HepG2 (cell line): ENCODE data around the gene BSX. TPM values are rescaled to one million over a fixed set of nuclear protein-coding genes. Genes with fewer than 3 reads are reported as not detected.

Experiments used
- ATAC-seq: fragments of 200-7000 bp; cut with Tn5 transposase; 3 replicates; pipeline ENCODE4 v1.9.1; 2020; ENCODE audit warnings: mild to moderate bottlenecking, moderate library complexity
- BruUV-seq: library from RNA; stranded (reverse); fragments of 400-500 nt; replicated peaks from 2 replicates; lab custom pipeline; 2021; lab: Mats Ljungman, UMichigan
- CTCF ChIA-PET: fragments of 300-600 bp; formaldehyde crosslinking; extraction: SDS; loops from one replicate; lab custom pipeline; 2021; ENCODE audit warnings: low total read pairs, inconsistent platforms, low intra/inter-chr PET ratio; lab: Yijun Ruan, JAX
- POLR2A ChIA-PET: fragments of 350-600 bp; sonication (Branson Sonifier 250); formaldehyde crosslinking; loops from one replicate; lab custom pipeline; 2020; ENCODE audit warnings: antibody characterized with exemption, inconsistent platforms; lab: Yijun Ruan, JAX
- DNase-seq: peaks from one replicate; pipeline ENCODE4 v3.0.0-alpha.2; 2015; ENCODE audit warnings: low spot score
- FAIRE-seq: peaks from 3 replicates; lab custom pipeline; 2011; peaks lifted over from hg19 to GRCh38; lab: Jason Lieb, UNC
- H2AFZ ChIP-seq: one replicate; pipeline ENCODE4 v1.6.1; 2011; ENCODE audit warnings: low read length, inconsistent platforms
- H3K27ac ChIP-seq: fragments of 300-600 bp; 3 replicates; pipeline ENCODE4 v1.8.0; 2011; ENCODE audit warnings: mixed run types, mild to moderate bottlenecking, mixed read lengths, low read length, inconsistent platforms; ENCODE audit not compliant: insufficient read depth; ENCODE audit errors: extremely low read length
- H3K27me3 ChIP-seq, 2 experiments: fragments of 200-600 bp in 1 of 2; 2 replicates in 1 of 2; 3 replicates in 1 of 2; pipeline versions ENCODE4 v1.6.0 to v1.8.0; 2011; ENCODE audit warnings: low read length in 2 of 2, mild to moderate bottlenecking in 2 of 2, moderate library complexity in 2 of 2, inconsistent platforms in 1 of 2; ENCODE audit not compliant: insufficient read depth in 2 of 2, control insufficient read depth in 1 of 2
- H3K36me3 ChIP-seq, 2 experiments: fragments of 200-600 bp in 1 of 2; replicated peaks in 1 of 2; 2 replicates in 1 of 2; 3 replicates in 1 of 2; pipeline versions ENCODE4 v1.5.1 to v1.8.0; 2011; ENCODE audit warnings: low read length in 2 of 2, inconsistent platforms in 1 of 2; ENCODE audit not compliant: insufficient read depth in 2 of 2, control insufficient read depth in 1 of 2
- H3K4me1 ChIP-seq: 2 replicates; pipeline ENCODE4 v1.5.1; 2012; ENCODE audit warnings: low read length, inconsistent platforms; ENCODE audit not compliant: insufficient read depth
- H3K4me2 ChIP-seq: 2 replicates; pipeline ENCODE4 v1.6.0; 2011; ENCODE audit warnings: low read depth, low read length, inconsistent platforms
- H3K4me3 ChIP-seq, 3 experiments: fragments of 200-600 bp in 1 of 3; sonication (generic), shearing (Covaris generic) in 1 of 3; replicated peaks in 1 of 3; 2 replicates each; pipeline ENCODE4 v1.5.1; 2011 to 2016; ENCODE audit warnings: low read length in 3 of 3, inconsistent platforms in 2 of 3, low read depth in 2 of 3, mild to moderate bottlenecking in 2 of 3, control low read depth in 1 of 3, mixed read lengths in 1 of 3; ENCODE audit not compliant: insufficient read depth in 1 of 3
- H3K79me2 ChIP-seq: one replicate; pipeline ENCODE4 v1.6.1; 2011; ENCODE audit warnings: low read length, inconsistent platforms; ENCODE audit not compliant: insufficient read depth
- H3K9ac ChIP-seq: 2 replicates; pipeline ENCODE4 v1.6.0; 2011; ENCODE audit warnings: mild to moderate bottlenecking, low read depth, low read length, inconsistent platforms; ENCODE audit not compliant: insufficient read depth
- H3K9me3 ChIP-seq: 2 replicates; pipeline ENCODE4 v1.5.1; 2012; ENCODE audit warnings: mild to moderate bottlenecking, low read length
- H4K20me1 ChIP-seq: 2 replicates; pipeline ENCODE4 v1.6.0; 2011; ENCODE audit warnings: inconsistent platforms, mild to moderate bottlenecking, low read length, moderate library complexity; ENCODE audit not compliant: insufficient read depth
- ELF1 ChIP-seq: sonication (generic); formaldehyde crosslinking; IDR thresholded peaks from 2 replicates; pipeline ENCODE4 v1.4.0; 2020; ENCODE audit warnings: missing genetic modification reagents
- ETV6 ChIP-seq: sonication (generic); formaldehyde crosslinking; conservative IDR thresholded peaks from 2 replicates; pipeline ENCODE4 v1.4.0; 2020; ENCODE audit warnings: missing genetic modification reagents
- FOXO1 ChIP-seq: sonication (generic); formaldehyde crosslinking; IDR thresholded peaks from 2 replicates; pipeline ENCODE4 v1.4.0; 2020; ENCODE audit warnings: missing genetic modification reagents
- KAT2B ChIP-seq: fragments of 150-350 bp; IDR thresholded peaks from 2 replicates; pipeline ENCODE4 v1.6.1; 2014; ENCODE audit warnings: low read depth, low read length, borderline replicate concordance
- NONO ChIP-seq, 2 experiments: fragments of 450-650 bp in 1 of 2; sonication (generic) in 1 of 2; formaldehyde crosslinking in 1 of 2; IDR thresholded peaks in 1 of 2; conservative IDR thresholded peaks in 1 of 2; 2 replicates each; pipeline versions ENCODE4 v1.6.1 to v1.8.0; 2017 to 2022; ENCODE audit warnings: mild to moderate bottlenecking in 1 of 2, missing genetic modification reagents in 1 of 2, moderate library complexity in 1 of 2
- PITX1 ChIP-seq: sonication (generic); formaldehyde crosslinking; IDR thresholded peaks from 2 replicates; pipeline ENCODE4 v1.5.1; 2020; ENCODE audit warnings: mild to moderate bottlenecking, missing genetic modification reagents
- SAP130 ChIP-seq: IDR thresholded peaks from 2 replicates; pipeline ENCODE4 v1.6.1; 2016; ENCODE audit warnings: low read depth
- ZNF549 ChIP-seq: sonication (generic); formaldehyde crosslinking; IDR thresholded peaks from 2 replicates; pipeline ENCODE4 v1.5.0; 2020; ENCODE audit warnings: missing genetic modification reagents
- ZNF572 ChIP-seq: sonication (generic); formaldehyde crosslinking; IDR thresholded peaks from 2 replicates; pipeline ENCODE4 v1.5.1; 2020; ENCODE audit warnings: mild to moderate bottlenecking, missing genetic modification reagents
- ZNF652 ChIP-seq: IDR thresholded peaks from 2 replicates; pipeline ENCODE4 v1.6.1; 2016; ENCODE audit warnings: low read depth, borderline replicate concordance
- ZNF777 ChIP-seq: sonication (generic); formaldehyde crosslinking; IDR thresholded peaks from 2 replicates; pipeline ENCODE4 v1.4.0; 2020; ENCODE audit warnings: missing genetic modification reagents
- ZSCAN25 ChIP-seq: sonication (generic); formaldehyde crosslinking; IDR thresholded peaks from 2 replicates; pipeline ENCODE4 v1.8.0; 2022; ENCODE audit warnings: mild to moderate bottlenecking, missing genetic modification reagents
- WGBS: methylation state at CpG from one replicate; pipeline ENCODE4 v1.1.6; 2017; ENCODE audit warnings: low lambda C conversion rate; 5-methylcytosine and 5-hydroxymethylcytosine counted together
- in situ Hi-C: cut with HindIII; loops from 2 replicates; pipeline ENCODE4 v1.10.0; 2017; ENCODE audit warnings: low pct_unique_long_range_greater_than_20kb; ENCODE audit not compliant: extremely low pct_ligation_motif_present
- intact Hi-C: fragments of 100-400 bp; cut with micrococcal nuclease; formaldehyde crosslinking; loops from one replicate; pipeline ENCODE4 v1.10.0; 2022; ENCODE audit not compliant: unreplicated experiment
- polyA plus RNA-seq, 8 experiments: library from polyadenylated mRNA; depleted of rRNA in 3 of 8; stranded (reverse) in 7 of 8; unstranded in 1 of 8; fragments of >200 nt; fragmentation: Illumina TruSeq in 4 of 8; extraction: Trizol in 4 of 8; gene quantifications; 2 replicates each; pipeline versions ENCODE4 v1.2.1 to v1.2.3, GENCODE V29; 2011 to 2016; ENCODE audit warnings: low read depth in 4 of 8, missing spikeins in 1 of 8, mixed read lengths in 1 of 8; ENCODE audit not compliant: insufficient read depth in 1 of 8
- total RNA-seq, 5 experiments: library from RNA; depleted of rRNA; stranded (reverse); fragments of >200 nt; fragmentation: Illumina TruSeq; extraction: Trizol; gene quantifications; 2 replicates each; pipeline ENCODE4 v1.2.3, GENCODE V29; 2016; ENCODE audit warnings: low read depth in 1 of 5
- TF ChIP-seq, protein P1 (sequence below): sonication (generic); formaldehyde crosslinking; IDR thresholded peaks from 2 replicates; pipeline ENCODE4 v1.5.0; 2020; ENCODE audit warnings: mild to moderate bottlenecking, missing genetic modification reagents
- TF ChIP-seq, protein P2 (sequence below): sonication (generic); formaldehyde crosslinking; IDR thresholded peaks from 2 replicates; pipeline ENCODE4 v1.4.0; 2020; ENCODE audit warnings: missing genetic modification reagents
- TF ChIP-seq, protein P3 (sequence below): sonication (generic); formaldehyde crosslinking; IDR thresholded peaks from 2 replicates; pipeline ENCODE4 v1.8.1; 2023; ENCODE audit warnings: mild to moderate bottlenecking, inconsistent platforms, moderate library complexity, missing genetic modification reagents, borderline replicate concordance
- TF ChIP-seq, protein P4 (sequence below): sonication (generic); formaldehyde crosslinking; IDR thresholded peaks from 2 replicates; pipeline ENCODE4 v1.5.0; 2020; ENCODE audit warnings: missing genetic modification reagents

Gene BSX
- total and polyA plus RNA-seq, 2 of the 13 experiments (the other 11 are each of a cell fraction or from before 2014, with no cell fraction given): not detected

DNA sequence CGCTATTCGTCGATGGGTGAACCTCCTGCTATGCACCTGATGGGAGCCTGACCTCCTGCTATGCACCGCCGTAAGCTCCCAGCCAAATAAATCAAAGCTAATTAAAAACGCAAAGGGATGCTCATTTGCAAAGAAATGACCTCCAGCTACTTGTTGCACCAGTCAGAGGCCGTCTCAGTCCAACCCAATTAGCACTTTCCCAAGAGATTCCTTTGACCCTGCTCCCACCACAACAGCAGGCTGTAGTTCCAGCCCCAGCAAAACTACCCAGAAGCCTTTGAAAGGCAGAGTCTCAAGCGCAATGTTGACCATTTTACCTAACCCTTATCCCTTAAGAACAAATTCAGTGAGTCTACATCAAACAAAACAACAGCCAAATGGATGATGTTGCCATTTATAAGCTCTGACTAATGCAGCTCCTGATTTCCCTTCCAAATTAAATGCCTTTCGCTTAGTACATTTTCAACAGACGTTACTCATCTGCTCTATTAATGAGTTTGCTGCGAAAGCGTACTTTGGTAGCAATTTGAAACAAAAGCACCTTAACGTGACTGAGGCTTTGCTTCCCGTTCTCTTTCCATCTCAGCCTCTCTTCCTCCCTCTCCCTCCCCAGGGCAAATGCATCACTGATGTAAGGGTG, 17.2 kb upstream of the BSX start:
- TF ChIP-seq ZNF549 (CRISPR knock-in tag): no peak
- no peak for TF ChIP-seq ZSCAN25 (CRISPR knock-in tag)
- no peak for TF ChIP-seq FOXO1 (CRISPR knock-in tag)
- TF ChIP-seq, protein P1, sequence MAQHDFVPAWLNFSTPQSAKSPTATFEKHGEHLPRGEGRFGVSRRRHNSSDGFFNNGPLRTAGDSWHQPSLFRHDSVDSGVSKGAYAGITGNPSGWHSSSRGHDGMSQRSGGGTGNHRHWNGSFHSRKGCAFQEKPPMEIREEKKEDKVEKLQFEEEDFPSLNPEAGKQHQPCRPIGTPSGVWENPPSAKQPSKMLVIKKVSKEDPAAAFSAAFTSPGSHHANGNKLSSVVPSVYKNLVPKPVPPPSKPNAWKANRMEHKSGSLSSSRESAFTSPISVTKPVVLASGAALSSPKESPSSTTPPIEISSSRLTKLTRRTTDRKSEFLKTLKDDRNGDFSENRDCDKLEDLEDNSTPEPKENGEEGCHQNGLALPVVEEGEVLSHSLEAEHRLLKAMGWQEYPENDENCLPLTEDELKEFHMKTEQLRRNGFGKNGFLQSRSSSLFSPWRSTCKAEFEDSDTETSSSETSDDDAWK (CRISPR knock-in tag): no peak
- no peak for TF ChIP-seq ETV6 (CRISPR knock-in tag)
- no peak for TF ChIP-seq KAT2B
- no peak for TF ChIP-seq PITX1
- TF ChIP-seq ELF1: no peak
- TF ChIP-seq, protein P2, sequence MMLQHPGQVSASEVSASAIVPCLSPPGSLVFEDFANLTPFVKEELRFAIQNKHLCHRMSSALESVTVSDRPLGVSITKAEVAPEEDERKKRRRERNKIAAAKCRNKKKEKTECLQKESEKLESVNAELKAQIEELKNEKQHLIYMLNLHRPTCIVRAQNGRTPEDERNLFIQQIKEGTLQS: no peak
- no peak for TF ChIP-seq ZNF777 (CRISPR knock-in tag)
- TF ChIP-seq, protein P3, sequence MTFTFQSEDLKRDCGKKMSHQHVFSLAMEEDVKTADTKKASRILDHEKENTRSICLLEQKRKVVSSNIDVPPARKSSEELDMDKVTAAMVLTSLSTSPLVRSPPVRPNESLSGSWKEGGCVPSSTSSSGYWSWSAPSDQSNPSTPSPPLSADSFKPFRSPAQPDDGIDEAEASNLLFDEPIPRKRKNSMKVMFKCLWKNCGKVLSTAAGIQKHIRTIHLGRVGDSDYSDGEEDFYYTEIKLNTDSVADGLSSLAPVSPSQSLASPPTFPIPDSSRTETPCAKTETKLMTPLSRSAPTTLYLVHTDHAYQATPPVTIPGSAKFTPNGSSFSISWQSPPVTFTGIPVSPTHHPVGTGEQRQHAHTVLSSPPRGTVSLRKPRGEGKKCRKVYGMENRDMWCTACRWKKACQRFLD (CRISPR knock-in tag): no peak
- TF ChIP-seq NONO (IDR thresholded peaks at IDR 0.05): no peak
- TF ChIP-seq NONO (CRISPR knock-in tag; conservative IDR thresholded peaks at IDR 0.05): no peak
- TF ChIP-seq ZNF572 (CRISPR knock-in tag): no peak
- TF ChIP-seq SAP130 (CRISPR knock-in tag): no peak
- TF ChIP-seq, protein P4, sequence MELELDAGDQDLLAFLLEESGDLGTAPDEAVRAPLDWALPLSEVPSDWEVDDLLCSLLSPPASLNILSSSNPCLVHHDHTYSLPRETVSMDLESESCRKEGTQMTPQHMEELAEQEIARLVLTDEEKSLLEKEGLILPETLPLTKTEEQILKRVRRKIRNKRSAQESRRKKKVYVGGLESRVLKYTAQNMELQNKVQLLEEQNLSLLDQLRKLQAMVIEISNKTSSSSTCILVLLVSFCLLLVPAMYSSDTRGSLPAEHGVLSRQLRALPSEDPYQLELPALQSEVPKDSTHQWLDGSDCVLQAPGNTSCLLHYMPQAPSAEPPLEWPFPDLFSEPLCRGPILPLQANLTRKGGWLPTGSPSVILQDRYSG (CRISPR knock-in tag): no peak
- TF ChIP-seq ZNF652 (CRISPR knock-in tag): no peak
- FAIRE-seq (no peak), ATAC-seq (no peak), DNase-seq (no peak)
- WGBS: 43% methylated on average over 13 of the region's 14 CpGs
- Histone ChIP-seq H3K4me2 (no peak overlapping the region), H3K4me3 (no peak overlapping the region), H3K27me3 (peaks cover 3 to 5% of the 10 kb centered on the region in 2 experiments; a peak in 1 of 5 replicates), H3K9ac (no peak overlapping the region), H3K79me2 (no peaks in the 10 kb centered on the region), H3K4me1 (no peaks in the 10 kb centered on the region), H3K9me3 (no peaks in the 10 kb centered on the region), H3K27ac (no peak overlapping the region), H4K20me1 (no peaks in the 10 kb centered on the region), H2AFZ (no peak overlapping the region), H3K36me3 (no peaks in the 10 kb centered on the region)
- BruUV-seq: no TSS peak
- intact Hi-C loops (no loop called here), in situ Hi-C loops (no loop called here)
- ChIA-PET CTCF (no interaction called here), POLR2A (no interaction called here)
